Suprapubic skin (tissue), 4 donors: ENCODE results near the gene FNBP1L. TPM values are rescaled to one million over a fixed set of nuclear protein-coding genes. Genes with fewer than 3 reads are reported as not detected.

Experiments used
- DNase-seq, 2 donors: peaks; one replicate each; pipeline ENCODE4 v3.0.0-alpha.2; 2019; ENCODE audit warnings: low spot score in 2 of 2
- H3K27ac ChIP-seq: fragments of 200-600 bp; sonication (generic); one replicate; pipeline ENCODE4 v1.5.1; 2019
- H3K27me3 ChIP-seq: fragments of 200-600 bp; sonication (generic); one replicate; pipeline ENCODE4 v1.5.1; 2019
- H3K36me3 ChIP-seq: fragments of 200-600 bp; sonication (generic); one replicate; pipeline ENCODE4 v1.5.1; 2019
- H3K4me1 ChIP-seq: fragments of 200-600 bp; sonication (generic); one replicate; pipeline ENCODE4 v1.5.1; 2019
- H3K4me3 ChIP-seq: fragments of 200-600 bp; sonication (generic); one replicate; pipeline ENCODE4 v1.5.1; 2019; ENCODE audit warnings: mild to moderate bottlenecking
- H3K9me3 ChIP-seq: fragments of 200-600 bp; sonication (generic); one replicate; pipeline ENCODE4 v1.5.1; 2019
- CTCF ChIP-seq, 2 donors: fragments of 200-600 bp in 1 of 2; fragments of 450-650 bp in 1 of 2; sonication (generic) in 1 of 2; IDR thresholded peaks; one replicate each; pipeline ENCODE4 v1.5.1; 2016 to 2019; ENCODE audit warnings: antibody characterized with exemption in 2 of 2, mild to moderate bottlenecking in 1 of 2, moderate library complexity in 1 of 2
- EP300 ChIP-seq: sonication (generic); formaldehyde crosslinking; IDR thresholded peaks from one replicate; pipeline ENCODE4 v1.6.1; 2017; ENCODE audit warnings: antibody characterized with exemption
- POLR2A ChIP-seq, 2 donors: fragments of 450-650 bp; IDR thresholded peaks; one replicate each; pipeline ENCODE4 v1.6.1; 2017; ENCODE audit warnings: antibody characterized with exemption in 2 of 2, mild to moderate bottlenecking in 2 of 2, moderate library complexity in 2 of 2
- POLR2AphosphoS5 ChIP-seq, 3 donors: sonication (generic); formaldehyde crosslinking; IDR thresholded peaks; one replicate each; pipeline ENCODE4 v1.6.1; 2017; ENCODE audit warnings: antibody characterized with exemption in 3 of 3
- WGBS: methylation state at CpG from one replicate; pipeline ENCODE4 v1.1.5; 2018; 5-methylcytosine and 5-hydroxymethylcytosine counted together
- total RNA-seq, 4 donors: library from RNA; depleted of rRNA; stranded (reverse); fragments of >200 nt; gene quantifications; one replicate each; pipeline ENCODE4 v1.1.0, GENCODE V29; 2016

Gene FNBP1L
- total RNA-seq, 4 donors from 2014 or later = 18.6 to 60.8 (median 25.2) TPM

- no peaks in the 10 kb centered on the region for H3K36me3 ChIP-seq
- peaks cover 4% of the 10 kb centered on the region for H3K4me1 ChIP-seq
- no peaks in the 10 kb centered on the region for H3K27me3 ChIP-seq
- H3K9me3 ChIP-seq = no peaks in the 10 kb centered on the region
- TF ChIP-seq CTCF (IDR thresholded peaks at IDR 0.05) (no peak), POLR2AphosphoS5 (IDR thresholded peaks at IDR 0.05) (no peak), EP300 (no peak), POLR2A (IDR thresholded peaks at IDR 0.05) (no peak)
- H3K27ac ChIP-seq = no peak overlapping the region
- H3K4me3 ChIP-seq = no peak overlapping the region
- no peak for DNase-seq
These were observed 6.3 kb upstream of the FNBP1L start for GRCh38 chr1:93441589-93441988.

GRCh38 chr1:93442008-93442666 is 5.8 kb upstream of the FNBP1L start:
- H3K4me1 ChIP-seq = peaks cover 8% of the 10 kb centered on the region
- H3K4me3 ChIP-seq = no peak overlapping the region
- 31% methylated on average over 11 of the region's 11 CpGs for WGBS
- H3K36me3 ChIP-seq = no peaks in the 10 kb centered on the region
- no peaks in the 10 kb centered on the region for H3K9me3 ChIP-seq
- DNase-seq = no peak
- H3K27me3 ChIP-seq = no peaks in the 10 kb centered on the region
- no peak overlapping the region for H3K27ac ChIP-seq
- TF ChIP-seq POLR2A (IDR thresholded peaks at IDR 0.05) (no peak), CTCF (IDR thresholded peaks at IDR 0.05) (no peak), EP300 (no peak), POLR2AphosphoS5 (IDR thresholded peaks at IDR 0.05) (no peak)

GRCh38 chr1:93442741-93443140 is 5.2 kb upstream of the FNBP1L start:
- no peak overlapping the region for H3K27ac ChIP-seq
- 36% methylated on average over 1 of the region's 1 CpG for WGBS
- DNase-seq = no peak
- no peak overlapping the region for H3K4me3 ChIP-seq
- no peaks in the 10 kb centered on the region for H3K36me3 ChIP-seq
- TF ChIP-seq POLR2AphosphoS5 (IDR thresholded peaks at IDR 0.05) (no peak), EP300 (no peak), POLR2A (IDR thresholded peaks at IDR 0.05) (no peak), CTCF (IDR thresholded peaks at IDR 0.05) (no peak)
- H3K9me3 ChIP-seq = no peaks in the 10 kb centered on the region
- H3K27me3 ChIP-seq = no peaks in the 10 kb centered on the region
- peaks cover 14% of the 10 kb centered on the region for H3K4me1 ChIP-seq

GRCh38 chr1:93443454-93443853 is 4.5 kb upstream of the FNBP1L start:
- TF ChIP-seq EP300 (no peak), CTCF (IDR thresholded peaks at IDR 0.05) (no peak), POLR2A (IDR thresholded peaks at IDR 0.05) (no peak), POLR2AphosphoS5 (IDR thresholded peaks at IDR 0.05) (no peak)
- no peaks in the 10 kb centered on the region for H3K36me3 ChIP-seq
- no peaks in the 10 kb centered on the region for H3K27me3 ChIP-seq
- no peak overlapping the region for H3K27ac ChIP-seq
- H3K4me3 ChIP-seq = no peak overlapping the region
- no peaks in the 10 kb centered on the region for H3K9me3 ChIP-seq
- DNase-seq = no peak
- H3K4me1 ChIP-seq = peaks cover 15% of the 10 kb centered on the region

- H3K4me1 ChIP-seq = peaks cover 30% of the 10 kb centered on the region
- H3K9me3 ChIP-seq = no peaks in the 10 kb centered on the region
- no peaks in the 10 kb centered on the region for H3K36me3 ChIP-seq
- TF ChIP-seq EP300 (no peak), POLR2A (IDR thresholded peaks at IDR 0.05) (no peak), CTCF (IDR thresholded peaks at IDR 0.05) (no peak), POLR2AphosphoS5 (IDR thresholded peaks at IDR 0.05) (no peak)
- H3K27me3 ChIP-seq = no peaks in the 10 kb centered on the region
- H3K4me3 ChIP-seq = peak overlapping the region; percentile 77
- H3K27ac ChIP-seq = peak overlapping the region; percentile 93
- DNase-seq = no peak
- 31% methylated on average over 16 of the region's 16 CpGs for WGBS
These were observed 974 bp upstream of the FNBP1L start for GRCh38 chr1:93446837-93447451.
